ENCODE data around the gene PKN1.
A peak's percentile ranks its signal among the peaks of the same experiment; 100 is the strongest.

The PKN1 gene

DNA sequence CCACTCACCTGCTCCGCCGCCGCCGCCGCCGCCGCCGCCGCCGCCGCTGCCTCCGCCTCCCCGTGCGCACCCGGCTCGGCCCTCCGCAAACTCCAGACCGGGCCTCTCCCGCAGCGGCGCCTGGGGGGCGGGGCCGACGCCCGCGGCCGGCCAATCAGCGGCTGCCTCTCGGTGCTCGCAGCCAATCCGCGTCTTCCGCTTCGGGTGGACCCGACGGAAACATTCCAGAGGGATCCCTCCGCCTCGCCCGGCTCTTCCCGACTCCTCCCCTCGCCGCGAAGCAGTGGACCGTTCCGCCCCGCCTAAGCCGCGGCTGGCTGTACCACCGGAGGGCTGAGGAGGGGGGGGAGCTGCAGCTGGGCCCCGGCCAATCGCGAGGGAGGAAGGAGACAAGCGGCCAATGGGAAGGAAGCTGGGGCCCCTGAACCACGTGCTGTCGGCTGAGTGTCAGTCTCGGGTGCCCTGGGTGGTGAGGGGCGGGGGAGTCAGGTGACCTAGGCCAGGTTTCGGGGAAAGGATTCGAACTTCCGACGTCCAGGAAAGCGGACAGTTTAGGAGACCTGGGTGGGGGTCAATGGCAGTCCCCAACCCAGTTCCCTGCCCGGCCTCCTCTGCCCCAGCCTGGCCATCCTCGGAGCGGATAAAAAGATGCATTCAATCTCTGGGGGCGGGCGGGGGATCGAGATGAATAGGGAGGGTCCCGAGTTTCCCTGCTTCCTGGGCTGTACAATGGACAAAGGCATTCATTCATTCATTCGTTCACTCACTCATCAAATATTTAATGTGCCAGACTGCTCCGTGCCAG lies 63.1 kb downstream of the PKN1 start, which contains the start of gene GIPC1:
GIPC1 (minus strand) TSS at position 99 of the 805 bp plus-strand sequence. CDS start 13,151 bp downstream, outside the sequence.
- TF ChIP-seq ZNF70 (CRISPR knock-in tag; IDR thresholded peaks at IDR 0.05) (no peak), TSHZ2 (CRISPR knock-in tag; IDR thresholded peaks at IDR 0.05) (0 out of 2 replicates have a peak, but pooled peaks have one; percentile 15)
- peak; percentile 95 for ATAC-seq

GRCh38 chr19:14496834-14497227 lies 63.7 kb downstream of the PKN1 start:
- ATAC-seq = no peak
- TF ChIP-seq ZNF70 (CRISPR knock-in tag; IDR thresholded peaks at IDR 0.05) = no peak
- TF ChIP-seq TCF4 (CRISPR knock-in tag; IDR thresholded peaks at IDR 0.05; ENCODE audit: borderline replicate concordance) = no peak
- TF ChIP-seq CSDC2 (CRISPR knock-in tag; IDR thresholded peaks at IDR 0.05) = no peak
- no peak for TF ChIP-seq ZNF8 (CRISPR knock-in tag; IDR thresholded peaks at IDR 0.05)
- TF ChIP-seq OSR1 (CRISPR knock-in tag; IDR thresholded peaks at IDR 0.05) = no peak
- no peak for TF ChIP-seq ARNTL (CRISPR knock-in tag; IDR thresholded peaks at IDR 0.05; ENCODE audit: borderline replicate concordance, low read depth)
- no peak for TF ChIP-seq ZFP3 (CRISPR knock-in tag; IDR thresholded peaks at IDR 0.05)
- no peak for TF ChIP-seq CREB5 (CRISPR knock-in tag; IDR thresholded peaks at IDR 0.05; ENCODE audit: low read depth)
- no peak for TF ChIP-seq SNAI2 (CRISPR knock-in tag; IDR thresholded peaks at IDR 0.05)
- no peak for TF ChIP-seq ZNF565 (CRISPR knock-in tag; conservative IDR thresholded peaks at IDR 0.05; ENCODE audit: low read depth)
- TF ChIP-seq RARB (CRISPR knock-in tag; IDR thresholded peaks at IDR 0.05) = no peak
- no peak for TF ChIP-seq ISL1 (CRISPR knock-in tag; IDR thresholded peaks at IDR 0.05)
- TF ChIP-seq ESRRG (CRISPR knock-in tag; IDR thresholded peaks at IDR 0.05) = no peak
- no peak for TF ChIP-seq BACH2 (CRISPR knock-in tag; IDR thresholded peaks at IDR 0.05; ENCODE audit: borderline replicate concordance)
- TF ChIP-seq, protein P1, sequence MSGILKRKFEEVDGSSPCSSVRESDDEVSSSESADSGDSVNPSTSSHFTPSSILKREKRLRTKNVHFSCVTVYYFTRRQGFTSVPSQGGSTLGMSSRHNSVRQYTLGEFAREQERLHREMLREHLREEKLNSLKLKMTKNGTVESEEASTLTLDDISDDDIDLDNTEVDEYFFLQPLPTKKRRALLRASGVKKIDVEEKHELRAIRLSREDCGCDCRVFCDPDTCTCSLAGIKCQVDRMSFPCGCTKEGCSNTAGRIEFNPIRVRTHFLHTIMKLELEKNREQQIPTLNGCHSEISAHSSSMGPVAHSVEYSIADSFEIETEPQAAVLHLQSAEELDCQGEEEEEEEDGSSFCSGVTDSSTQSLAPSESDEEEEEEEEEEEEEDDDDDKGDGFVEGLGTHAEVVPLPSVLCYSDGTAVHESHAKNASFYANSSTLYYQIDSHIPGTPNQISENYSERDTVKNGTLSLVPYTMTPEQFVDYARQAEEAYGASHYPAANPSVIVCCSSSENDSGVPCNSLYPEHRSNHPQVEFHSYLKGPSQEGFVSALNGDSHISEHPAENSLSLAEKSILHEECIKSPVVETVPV (CRISPR knock-in tag; IDR thresholded peaks at IDR 0.05) = no peak
- TF ChIP-seq TOX (CRISPR knock-in tag; IDR thresholded peaks at IDR 0.05; ENCODE audit: borderline replicate concordance) = no peak
- TF ChIP-seq PATZ1 (CRISPR knock-in tag; IDR thresholded peaks at IDR 0.05; ENCODE audit: borderline replicate concordance) = no peak
- TF ChIP-seq TSHZ2 (CRISPR knock-in tag; IDR thresholded peaks at IDR 0.05) = no peak
- TF ChIP-seq, protein P2, sequence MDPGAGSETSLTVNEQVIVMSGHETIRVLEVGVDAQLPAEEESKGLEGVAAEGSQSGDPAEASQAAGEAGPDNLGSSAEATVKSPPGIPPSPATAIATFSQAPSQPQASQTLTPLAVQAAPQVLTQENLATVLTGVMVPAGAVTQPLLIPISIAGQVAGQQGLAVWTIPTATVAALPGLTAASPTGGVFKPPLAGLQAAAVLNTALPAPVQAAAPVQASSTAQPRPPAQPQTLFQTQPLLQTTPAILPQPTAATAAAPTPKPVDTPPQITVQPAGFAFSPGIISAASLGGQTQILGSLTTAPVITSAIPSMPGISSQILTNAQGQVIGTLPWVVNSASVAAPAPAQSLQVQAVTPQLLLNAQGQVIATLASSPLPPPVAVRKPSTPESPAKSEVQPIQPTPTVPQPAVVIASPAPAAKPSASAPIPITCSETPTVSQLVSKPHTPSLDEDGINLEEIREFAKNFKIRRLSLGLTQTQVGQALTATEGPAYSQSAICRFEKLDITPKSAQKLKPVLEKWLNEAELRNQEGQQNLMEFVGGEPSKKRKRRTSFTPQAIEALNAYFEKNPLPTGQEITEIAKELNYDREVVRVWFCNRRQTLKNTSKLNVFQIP (CRISPR knock-in tag; IDR thresholded peaks at IDR 0.05; ENCODE audit: borderline replicate concordance, low read depth) = no peak
